GM19397 (cell line): ENCODE results near the gene EPHB1.

Experiments used
- ATAC-seq: cut with Tn5 transposase; IDR thresholded peaks from one replicate; pipeline ENCODE4 v1.9.1; 2021; ENCODE audit warnings: mild to moderate bottlenecking, moderate library complexity; ENCODE audit not compliant: unreplicated experiment

EPHB1 gene

DNA sequence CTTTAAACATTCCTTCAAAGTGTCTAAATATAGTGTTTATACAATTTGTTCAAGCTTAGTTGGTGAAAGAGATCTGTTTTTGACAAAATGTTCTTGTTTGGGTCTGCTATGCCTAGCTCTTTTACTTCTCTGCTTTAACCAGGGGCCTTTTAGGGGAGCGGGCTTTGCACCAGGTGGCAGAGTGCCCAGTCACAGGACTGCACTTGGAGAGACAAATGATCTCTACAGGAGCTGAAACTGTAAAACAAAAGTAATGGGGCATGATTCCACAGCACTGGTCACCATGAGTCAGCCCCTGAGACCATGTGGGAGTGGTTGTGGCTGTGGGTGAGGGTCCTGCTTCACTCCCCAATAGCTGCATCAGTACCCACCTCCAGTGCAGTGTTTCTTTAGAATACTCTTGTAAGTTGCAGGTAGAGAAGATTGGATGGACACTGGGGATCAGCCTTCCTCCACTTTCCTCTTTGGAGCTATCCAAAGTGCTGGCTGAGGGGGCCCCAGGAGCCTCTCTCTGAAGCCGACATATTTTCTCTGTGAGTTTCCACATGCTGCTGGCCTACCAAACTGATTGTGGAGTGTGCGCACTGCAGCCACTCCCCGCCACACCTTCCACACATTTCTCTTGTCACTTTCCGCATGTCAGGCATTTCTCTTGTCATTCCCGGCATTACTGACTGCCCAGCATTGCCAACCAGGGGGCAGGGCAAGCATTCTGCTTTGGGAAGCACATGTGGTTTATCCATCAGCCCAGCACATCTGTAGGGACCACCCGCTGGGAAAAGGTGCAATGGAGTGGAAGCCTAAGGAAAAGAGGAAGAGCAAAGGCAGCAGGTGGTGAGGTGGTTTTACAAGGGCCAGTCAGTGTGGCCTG, 110.0 kb downstream of the EPHB1 start:
- peak; percentile 25 for ATAC-seq

DNA sequence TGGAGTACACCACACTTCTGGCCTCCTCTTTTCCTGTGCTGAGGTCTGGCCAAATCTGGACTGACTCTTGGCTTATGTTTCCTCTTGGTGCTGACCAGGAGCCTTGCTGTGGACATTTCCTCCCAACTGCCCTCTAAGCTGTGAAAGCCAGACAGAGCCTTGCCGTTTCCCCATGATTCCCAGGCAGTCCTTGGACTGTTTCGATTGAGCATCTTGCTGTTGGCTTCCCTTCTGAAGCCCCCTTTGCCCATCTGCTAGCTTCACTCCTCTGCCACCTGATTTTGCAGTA, 110.5 kb downstream of the EPHB1 start:
- ATAC-seq: no peak

DNA sequence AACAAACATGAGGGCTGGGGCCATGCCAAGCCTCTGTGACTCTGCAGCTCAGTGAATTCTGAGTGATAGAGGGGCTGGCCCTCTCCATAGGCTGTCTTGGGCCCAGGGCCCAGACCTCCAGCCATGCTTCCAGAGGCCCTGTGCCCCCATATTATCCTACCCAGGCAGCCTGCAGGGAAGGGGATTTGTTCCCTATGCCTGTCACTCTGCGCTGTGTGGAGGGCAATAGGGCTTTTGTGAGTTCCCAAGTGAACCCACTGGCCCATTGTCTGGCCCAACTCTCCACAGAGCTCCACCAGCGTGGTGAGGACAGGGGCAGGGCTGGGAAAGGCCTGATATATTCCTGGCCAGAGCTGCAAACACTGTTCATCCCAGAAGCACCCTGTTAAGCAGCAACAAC, 113.2 kb downstream of the EPHB1 start:
- no peak for ATAC-seq

DNA sequence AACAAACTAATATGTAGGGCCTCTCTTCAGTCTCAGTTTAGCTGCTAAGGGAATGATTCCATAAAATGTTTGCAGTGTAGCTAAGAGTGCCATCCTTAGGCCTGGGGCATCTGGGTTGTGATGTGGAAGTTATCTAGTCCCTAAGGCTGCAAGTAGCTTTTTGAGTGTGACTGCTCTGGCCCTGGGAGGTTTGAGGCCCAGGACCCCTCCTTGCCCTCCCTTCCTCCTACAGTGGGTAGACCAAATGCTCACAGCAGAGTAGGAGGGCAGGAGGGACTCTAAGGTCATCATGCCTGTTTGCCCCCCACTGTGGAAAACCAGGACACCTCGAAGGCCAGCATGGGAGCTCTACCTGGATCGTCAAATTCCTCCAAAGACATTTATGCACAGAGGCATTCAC, 115.0 kb downstream of the EPHB1 start:
- ATAC-seq: no peak

DNA sequence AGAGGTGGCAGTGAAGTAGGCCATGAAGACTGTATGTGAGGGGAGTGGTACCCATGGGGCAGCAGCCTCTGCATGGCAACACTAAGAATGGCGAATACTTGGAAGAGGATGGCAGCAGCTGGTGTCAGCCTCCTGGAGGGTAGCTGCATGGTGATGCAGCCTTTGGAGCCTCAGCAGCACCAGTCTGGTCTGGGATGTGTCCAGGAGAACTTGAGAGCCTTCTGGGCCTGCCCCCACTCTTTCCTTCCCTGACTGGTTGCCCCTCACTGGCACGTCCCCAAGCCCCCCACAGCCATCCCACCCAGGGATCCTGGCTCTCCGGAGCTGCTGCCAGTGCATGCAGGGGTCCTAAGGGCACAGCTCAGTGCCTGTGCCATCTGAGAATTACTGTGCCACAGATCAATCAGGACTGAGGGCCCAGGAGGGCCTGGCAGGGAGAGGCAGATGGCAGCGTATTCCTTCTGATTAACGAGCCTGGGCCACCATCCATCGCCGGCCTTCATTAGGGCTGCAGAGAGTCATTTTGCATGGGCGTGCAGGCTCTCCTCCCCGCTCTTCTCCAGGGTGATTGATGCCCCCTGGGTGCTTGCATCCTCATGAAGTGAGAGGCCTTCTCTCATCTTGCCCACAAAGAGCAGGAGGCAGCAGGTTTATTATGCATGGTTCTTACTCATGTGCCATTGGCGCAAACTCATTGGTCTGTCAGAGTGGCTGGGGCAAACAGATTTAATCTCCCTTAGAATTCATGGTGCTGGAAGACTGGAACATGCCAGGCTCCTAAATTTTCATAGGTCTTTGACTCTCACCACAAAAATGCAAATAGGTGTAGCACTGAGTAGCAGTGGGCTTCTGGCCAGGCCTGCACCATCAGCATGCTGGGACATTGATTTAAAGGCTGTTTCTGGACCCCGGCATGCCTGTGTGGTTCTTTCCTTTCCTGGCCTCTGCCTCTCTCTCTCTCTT, 116.8 kb downstream of the EPHB1 start:
- ATAC-seq: no peak

DNA sequence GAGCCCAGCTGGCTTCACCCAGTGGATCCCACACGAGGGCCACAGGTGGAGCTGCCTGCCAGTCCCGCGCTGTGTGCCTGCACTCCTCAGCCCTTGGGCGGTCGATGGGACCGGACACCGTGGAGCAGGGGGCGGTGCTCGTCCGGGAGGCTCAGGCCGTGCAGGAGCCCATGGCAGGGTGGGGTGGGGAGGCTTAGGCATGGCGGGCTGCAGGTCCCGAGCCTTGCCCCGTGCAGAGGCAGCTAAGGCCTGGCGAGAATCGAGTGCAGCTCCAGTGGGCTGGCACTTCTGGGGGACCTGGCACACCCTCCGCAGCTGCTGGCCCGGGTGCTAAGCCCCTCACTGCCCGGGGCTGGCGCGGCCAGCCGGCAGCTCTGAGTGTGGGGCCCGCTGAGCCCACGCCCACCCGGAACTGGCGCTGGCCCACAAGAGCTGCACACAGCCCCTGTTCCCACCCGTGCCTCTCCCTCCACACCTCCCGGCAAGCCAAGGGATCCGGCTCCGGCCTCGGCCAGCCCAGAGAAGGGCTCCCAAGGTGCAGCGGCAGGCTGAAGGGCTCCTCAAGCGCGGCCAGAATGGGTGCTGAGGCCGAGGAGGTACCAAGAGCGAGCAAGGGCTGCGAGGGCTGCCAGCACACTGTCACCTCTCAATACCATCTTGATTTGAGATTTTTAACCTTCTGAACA, 121.4 kb downstream of the EPHB1 start:
- no peak for ATAC-seq

DNA sequence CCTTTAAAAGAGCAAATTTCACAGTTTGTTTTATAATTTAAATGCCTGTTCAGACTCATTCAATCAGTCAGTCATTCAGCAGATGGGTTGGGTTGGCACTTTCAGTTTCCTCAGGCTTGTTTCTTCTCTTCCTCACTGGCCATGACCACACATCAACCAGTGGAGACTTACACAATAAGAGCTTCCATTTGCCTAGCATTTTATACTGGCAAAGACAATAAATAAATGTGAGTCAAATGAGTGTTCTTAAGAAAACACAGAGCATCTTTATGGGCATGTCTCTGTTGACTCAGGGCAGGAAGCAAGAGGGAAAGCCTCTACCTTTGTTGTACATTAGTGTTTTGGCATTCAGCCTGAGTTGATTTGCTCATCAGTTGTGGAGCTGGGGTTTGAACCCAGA, 122.6 kb downstream of the EPHB1 start:
- no peak for ATAC-seq

DNA sequence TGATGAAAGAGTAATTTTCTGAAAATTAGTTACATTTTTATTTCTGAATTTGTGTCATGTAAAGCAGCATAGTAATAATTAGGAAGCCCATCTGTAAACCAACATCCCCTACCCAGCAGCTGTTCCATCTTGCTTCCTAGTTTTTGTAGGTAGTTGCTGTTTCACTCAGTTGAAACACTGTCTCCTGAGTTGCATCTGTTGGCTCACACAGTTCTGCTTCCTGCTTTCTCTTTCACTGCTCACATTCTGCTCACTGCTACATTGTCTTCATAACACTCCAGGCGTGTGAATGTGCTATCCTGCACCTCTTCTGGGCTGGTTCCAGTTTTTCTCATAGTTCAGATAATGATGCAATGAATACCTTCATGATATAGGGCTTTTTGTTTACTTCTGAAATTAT, 123.4 kb downstream of the EPHB1 start:
- ATAC-seq: peak; percentile 83

DNA sequence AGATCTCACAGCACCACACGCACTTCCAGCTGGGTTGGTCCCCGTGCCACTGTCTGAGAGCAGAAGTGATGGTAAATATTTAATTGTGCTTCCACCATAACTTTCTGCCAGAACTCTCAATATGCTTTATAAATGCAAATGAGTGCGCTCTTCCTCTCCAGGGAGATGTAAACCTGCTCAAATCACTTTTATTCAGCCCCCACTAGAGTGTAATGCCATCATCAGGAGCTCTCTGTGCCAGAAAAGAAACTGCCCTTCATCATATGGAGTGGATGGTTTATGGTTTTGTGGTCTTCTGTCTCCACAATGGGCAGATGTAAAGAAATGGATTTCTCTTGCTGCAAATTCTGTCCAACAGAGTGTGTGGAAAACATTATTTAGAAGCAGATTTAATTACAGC, 127.0 kb downstream of the EPHB1 start:
- ATAC-seq: no peak

DNA sequence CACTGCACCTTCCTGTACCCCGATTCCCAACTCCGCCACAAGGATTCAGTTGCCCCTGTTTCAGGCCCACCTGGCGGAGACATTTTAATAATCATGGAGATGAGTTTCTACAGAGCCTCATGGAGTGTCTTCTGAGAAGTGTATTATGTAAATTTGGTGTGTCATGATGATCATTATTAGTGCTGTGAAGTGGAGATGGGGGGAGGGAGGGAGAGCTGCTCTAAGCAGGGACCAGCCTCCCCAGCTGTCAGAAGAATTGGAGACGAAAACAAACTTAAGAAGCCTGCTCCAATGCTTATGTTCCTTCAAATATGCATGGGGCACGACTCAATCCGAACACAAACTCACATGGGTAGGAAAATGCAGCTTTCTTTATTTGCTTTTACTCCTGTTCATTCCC, 127.8 kb downstream of the EPHB1 start:
- no peak for ATAC-seq

DNA sequence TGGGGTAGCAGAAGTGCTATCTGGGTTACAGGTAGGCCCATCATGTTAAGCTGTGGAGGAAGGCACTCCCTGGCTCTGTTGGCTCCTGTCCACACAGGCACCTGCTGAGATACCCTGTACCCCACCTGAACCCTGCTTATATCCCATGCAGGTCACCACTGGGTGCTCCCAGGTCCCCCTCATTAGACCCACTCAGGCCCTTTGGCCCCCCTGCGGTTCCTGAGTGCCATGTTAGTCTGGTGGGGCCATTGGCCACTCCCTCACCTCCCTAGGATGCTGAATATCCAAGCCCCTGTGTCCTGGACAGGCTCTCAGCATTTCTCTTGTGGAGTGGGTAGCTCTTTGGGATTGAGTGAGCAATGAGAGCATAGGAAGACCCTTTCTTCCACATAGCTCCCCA, 128.2 kb downstream of the EPHB1 start:
- ATAC-seq: no peak

DNA sequence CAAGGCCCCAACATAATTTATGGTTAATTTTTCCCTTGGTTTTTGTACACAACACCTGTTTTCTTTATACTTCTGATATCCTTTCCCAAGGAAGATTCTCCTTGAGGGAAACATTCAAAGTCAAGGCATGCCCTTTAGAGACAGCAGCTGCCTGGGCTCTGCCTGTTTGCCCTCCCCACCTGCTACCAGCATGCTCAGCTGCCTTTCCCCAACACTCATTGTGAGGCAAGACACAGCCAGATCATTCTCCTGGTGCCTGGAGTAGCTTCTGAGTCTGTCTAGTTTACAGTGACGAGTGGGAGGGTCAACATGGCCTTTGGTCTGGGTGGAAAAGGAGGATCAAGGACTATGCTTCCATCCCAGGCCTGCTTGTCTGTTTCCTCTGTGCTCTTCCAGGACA, 132.5 kb downstream of the EPHB1 start:
- no peak for ATAC-seq

DNA sequence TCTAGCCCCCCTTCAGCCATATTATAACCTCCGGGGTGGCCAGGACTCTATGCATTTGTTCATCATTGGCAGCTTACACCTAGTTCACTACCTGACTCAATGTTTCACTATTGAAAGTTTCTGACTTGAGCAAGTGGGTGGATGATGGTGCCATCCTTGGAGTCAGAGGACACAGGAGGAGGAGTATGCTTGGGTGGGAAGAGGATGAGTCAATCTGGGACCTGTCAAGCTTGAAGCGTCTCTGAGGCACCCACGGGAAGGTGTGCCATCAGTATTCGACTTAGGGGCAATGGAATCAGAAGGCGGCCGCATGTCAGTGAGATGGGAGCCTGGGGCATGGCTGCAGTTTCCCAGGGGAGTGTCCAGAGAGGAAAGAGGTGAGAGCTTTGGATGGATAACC, 133.3 kb downstream of the EPHB1 start:
- no peak for ATAC-seq

DNA sequence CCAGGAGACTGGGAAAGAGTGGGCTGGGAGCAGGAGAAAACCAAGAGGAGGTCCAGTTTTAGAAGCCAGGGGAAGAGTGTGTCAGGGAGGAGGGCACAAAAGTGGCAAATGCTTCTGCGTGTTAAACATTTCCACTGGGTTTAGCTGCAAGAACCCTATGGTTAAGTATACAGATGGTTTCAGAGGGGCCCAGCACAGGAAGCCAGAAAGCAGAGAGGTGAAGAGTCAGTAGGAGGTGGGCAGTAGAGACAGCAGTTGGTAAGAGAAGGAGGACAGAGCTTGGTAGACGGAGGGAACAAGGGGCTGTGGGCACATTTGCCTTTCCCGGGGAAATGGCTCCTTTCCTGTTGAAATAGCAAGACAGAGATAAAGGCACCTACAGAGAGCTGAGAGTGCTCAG, 133.8 kb downstream of the EPHB1 start:
- no peak for ATAC-seq

DNA sequence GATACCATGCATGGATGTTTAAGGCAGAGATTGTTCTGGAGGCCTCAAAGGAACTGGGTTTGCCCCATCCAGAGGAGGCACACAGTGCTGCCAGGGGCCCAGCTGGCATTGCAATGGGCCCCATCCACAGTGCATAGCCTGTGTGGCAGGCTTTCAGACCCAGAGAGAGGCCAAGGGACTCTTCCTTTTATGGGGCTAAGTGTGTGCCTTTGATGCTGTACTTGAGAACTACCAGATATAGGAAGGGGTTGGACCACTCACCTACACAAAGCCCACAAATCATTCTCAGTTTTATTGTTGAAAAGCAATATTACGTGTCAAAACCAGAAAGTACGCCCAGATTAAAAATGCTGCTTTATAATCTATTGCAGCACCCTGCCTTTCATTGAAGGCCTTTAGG, 134.9 kb downstream of the EPHB1 start:
- no peak for ATAC-seq

DNA sequence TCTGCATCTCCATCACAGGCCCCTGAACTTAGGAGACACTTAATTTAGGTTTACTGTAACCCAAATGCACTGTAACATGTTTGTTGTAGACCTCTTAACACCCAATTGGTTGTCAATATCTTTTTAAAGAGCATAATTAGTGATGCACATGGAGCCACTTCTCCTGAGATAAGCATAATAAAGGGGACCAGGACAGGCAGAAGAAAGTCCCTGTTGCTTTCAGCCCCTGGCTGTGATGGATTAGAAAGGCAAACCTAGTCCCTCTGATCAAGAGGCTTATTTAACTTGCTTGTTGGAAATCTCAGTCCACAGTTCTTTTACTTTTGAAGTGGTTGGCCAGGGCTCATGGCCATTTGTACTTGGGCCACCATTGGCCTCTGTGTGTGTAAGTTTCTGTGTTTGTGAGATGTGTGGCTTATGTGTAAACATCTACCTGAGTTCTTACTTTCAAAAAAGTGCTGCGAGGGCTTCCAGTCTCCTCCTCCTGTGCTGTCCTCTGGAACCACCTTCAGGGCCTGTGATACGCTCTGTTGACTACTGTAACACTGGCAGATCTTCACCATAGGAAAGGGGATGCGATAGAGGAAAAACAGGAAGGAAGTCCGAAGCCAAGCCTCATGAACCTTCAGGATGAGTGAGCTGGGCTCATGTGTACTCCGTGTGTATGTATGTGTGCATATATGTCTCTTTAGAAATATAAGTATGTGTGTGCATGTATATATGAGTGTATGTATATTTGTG, 136.2 kb downstream of the EPHB1 start:
- ATAC-seq: no peak

DNA sequence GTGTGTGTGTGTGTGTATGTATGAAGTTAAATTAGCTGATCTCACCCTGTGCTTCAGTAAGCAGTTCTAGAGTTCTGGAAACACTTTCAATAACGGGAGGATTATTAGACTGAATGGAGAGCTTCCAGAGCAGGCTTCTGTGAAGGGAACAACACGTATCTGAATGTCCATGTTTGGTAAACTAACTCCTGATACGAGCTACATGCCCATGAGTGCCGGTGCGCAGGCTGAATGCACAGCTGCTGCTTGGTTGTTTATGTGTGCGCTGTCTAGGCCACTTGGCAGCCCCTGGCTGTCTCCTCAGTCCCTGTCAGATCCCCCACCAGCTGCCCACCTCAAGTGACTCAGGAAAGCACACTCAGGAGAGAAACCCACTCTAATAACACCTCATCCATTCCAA, 137.0 kb downstream of the EPHB1 start:
- no peak for ATAC-seq

DNA sequence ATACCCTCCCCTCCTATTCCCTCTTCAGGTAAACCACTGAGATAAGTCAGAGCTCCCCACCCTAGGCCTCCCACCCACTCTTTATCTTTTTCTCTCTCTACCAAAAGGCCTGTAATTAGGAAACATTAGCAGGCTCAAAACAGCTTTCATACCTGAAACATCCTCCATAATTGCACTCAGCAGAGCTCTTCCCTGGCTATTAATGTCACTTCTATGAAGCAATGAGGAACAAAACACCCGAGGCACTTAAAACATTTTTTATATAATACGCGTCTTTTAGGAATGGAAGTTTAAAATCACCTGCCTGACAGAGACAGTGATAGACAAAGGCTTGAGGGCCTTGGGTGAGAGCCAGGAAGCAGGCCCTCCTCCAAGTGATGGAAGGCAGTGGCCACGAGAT, 138.9 kb downstream of the EPHB1 start:
- no peak for ATAC-seq

DNA sequence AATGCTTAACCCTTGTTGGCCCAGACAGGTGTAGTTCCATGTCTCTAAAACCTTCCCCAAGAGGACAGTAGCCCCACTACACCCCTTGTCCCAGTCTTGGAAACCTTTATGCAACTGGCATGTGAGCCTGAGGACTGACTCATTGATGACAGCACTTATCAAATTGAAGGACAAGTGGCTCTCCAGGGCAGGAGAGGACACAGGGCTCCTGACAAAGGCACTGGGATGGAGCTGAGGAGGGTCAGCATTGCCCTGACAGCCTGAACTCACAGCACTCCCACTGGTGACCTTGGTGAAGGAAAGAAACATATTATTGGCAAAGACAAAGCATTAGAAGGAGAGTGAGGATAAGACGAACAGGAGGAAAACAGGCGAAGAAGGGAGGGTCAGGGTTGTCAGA, 139.9 kb downstream of the EPHB1 start:
- no peak for ATAC-seq

DNA sequence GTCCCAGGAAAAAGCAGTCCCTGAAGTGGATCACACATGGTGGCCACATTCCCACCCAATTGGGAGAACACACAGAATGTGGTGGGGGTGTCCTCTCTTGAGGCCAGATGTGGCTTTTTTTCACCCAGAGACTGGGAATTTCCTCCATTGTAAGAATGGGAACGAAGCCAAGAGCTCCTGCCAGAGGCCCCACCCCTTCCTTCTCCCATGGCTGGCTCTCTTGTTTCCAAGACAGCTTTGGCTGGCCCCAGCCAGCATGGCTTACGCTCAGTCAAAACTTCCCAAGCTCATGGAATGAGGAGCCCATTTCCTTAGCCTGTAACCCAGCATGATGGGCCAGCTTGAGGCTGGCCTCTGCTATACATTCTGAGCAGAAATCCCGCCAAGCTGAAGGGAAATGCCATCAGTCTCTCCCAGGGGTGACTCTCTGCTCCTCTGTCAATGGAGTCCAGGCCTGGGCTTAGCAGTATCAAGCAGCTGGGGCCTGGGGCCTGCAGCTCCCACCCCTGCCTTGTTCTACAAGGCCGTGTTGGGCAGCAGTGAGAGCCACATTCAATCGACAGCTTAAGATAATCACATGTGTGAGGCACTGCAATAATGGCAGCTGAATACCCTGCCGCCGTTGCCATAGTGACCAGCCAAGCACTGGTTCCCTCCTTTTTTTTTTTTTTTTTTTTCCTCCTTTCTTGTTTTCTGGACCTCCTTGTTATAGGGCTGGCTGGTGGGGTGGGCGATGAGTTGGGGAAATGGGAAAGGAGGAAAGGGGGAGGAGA, 142.4 kb downstream of the EPHB1 start:
- no peak for ATAC-seq
